AG09319 (cell line): ENCODE results near the gene MORC4.

ENCODE experiments used
- DNase-seq: peaks from one replicate; pipeline ENCODE4 v3.0.0-alpha.2; 2010; ENCODE audit warnings: low read depth; ENCODE audit errors: extremely low read depth
- CTCF ChIP-seq: IDR thresholded peaks from 2 replicates; pipeline ENCODE4 v1.5.1; 2011; ENCODE audit warnings: low read depth, mild to moderate bottlenecking, inconsistent platforms, low read length, moderate library complexity

Gene MORC4

GRCh38 chrX:106901341-106901740, 98.7 kb downstream of the MORC4 start:
- no peak for DNase-seq
- TF ChIP-seq CTCF = no peak

GRCh38 chrX:106899841-106900240, 100.2 kb downstream of the MORC4 start:
- TF ChIP-seq CTCF = no peak

GRCh38 chrX:106899276-106899675, 100.7 kb downstream of the MORC4 start:
- no peak for TF ChIP-seq CTCF
- no peak for DNase-seq

More at GRCh38 chrX:106899841-106900240, 100.2 kb downstream of the MORC4 start:
- no peak for DNase-seq

- no peak for DNase-seq
- peak; percentile 29 for TF ChIP-seq CTCF
Measured at GRCh38 chrX:106898462-106898861, 101.5 kb downstream of the MORC4 start.

- DNase-seq = no peak
- TF ChIP-seq CTCF = no peak
Measured at GRCh38 chrX:106897259-106897658, 102.8 kb downstream of the MORC4 start.

GRCh38 chrX:106894978-106895452, 105.0 kb downstream of the MORC4 start:
- DNase-seq = no peak
- no peak for TF ChIP-seq CTCF

GRCh38 chrX:106894392-106894909, 105.6 kb downstream of the MORC4 start:
- peak; percentile 46 for DNase-seq
- TF ChIP-seq CTCF = peak; percentile 94
